ENCODE measurements around the gene ZC3H11A. TPM values are rescaled to one million over a fixed set of nuclear protein-coding genes. Genes with fewer than 3 reads are reported as not detected.
A peak's percentile ranks its signal among the peaks of the same experiment; 100 is the strongest.

ZC3H11A gene
- total and polyA plus RNA-seq, 2 donors (not counting 3 experiments of a cell fraction or from before 2014, with no cell fraction given) = 36.8 to 72.6 TPM

GRCh38 chr1:203772836-203773235 is 22.6 kb upstream of the ZC3H11A start:
- Histone ChIP-seq H2AFZ (ENCODE audit: low read depth, low read length) (no peak overlapping the region), H3K4me2 (ENCODE audit: insufficient read depth, low read length) (no peak overlapping the region), H3K9me1 (replicated peaks; ENCODE audit: control insufficient read depth, extremely low read depth, insufficient read depth, low read length) (no peaks in the 10 kb centered on the region), H4K20me1 (replicated peaks; ENCODE audit: control insufficient read depth, extremely low read depth, insufficient read depth, low read length) (no peaks in the 10 kb centered on the region), H3K36me3 (ENCODE audit: control insufficient read depth in 2 of 2, extremely low read depth in 1 of 2, insufficient read depth in 2 of 2, low read length in 2 of 2) (no peaks in the 10 kb centered on the region), H3K9me3 (replicated peaks; ENCODE audit: control insufficient read depth, insufficient read depth, low read length) (no peaks in the 10 kb centered on the region), H3K27me3 (ENCODE audit: control insufficient read depth in 2 of 2, insufficient read depth in 2 of 2, low read length in 2 of 2) (no peaks in the 10 kb centered on the region), H3K27ac (ENCODE audit: insufficient read depth, low read depth, low read length) (no peak overlapping the region), H3K4me3 (replicated peaks in 1 of 3; ENCODE audit: insufficient read depth in 1 of 3, low read depth in 1 of 3, low read length in 3 of 3) (no peak overlapping the region), H3K4me1 (ENCODE audit: control insufficient read depth, extremely low read depth, insufficient read depth, low read length) (peaks cover 3% of the 10 kb centered on the region), H3K79me2 (ENCODE audit: control insufficient read depth, insufficient read depth, low read length) (no peaks in the 10 kb centered on the region), H3K9ac (replicated peaks; ENCODE audit: extremely low read depth, insufficient read depth, low read length) (no peak overlapping the region)
- ChIA-PET POLR2A (no interaction called here), CTCF (no interaction called here)
- no peak for TF ChIP-seq JUN (IDR thresholded peaks at IDR 0.05; ENCODE audit: borderline replicate concordance, insufficient read depth, insufficient read length, low read depth)
- no peak for TF ChIP-seq MAX (IDR thresholded peaks at IDR 0.05; ENCODE audit: insufficient read depth, insufficient read length)
- TF ChIP-seq, protein P1, sequence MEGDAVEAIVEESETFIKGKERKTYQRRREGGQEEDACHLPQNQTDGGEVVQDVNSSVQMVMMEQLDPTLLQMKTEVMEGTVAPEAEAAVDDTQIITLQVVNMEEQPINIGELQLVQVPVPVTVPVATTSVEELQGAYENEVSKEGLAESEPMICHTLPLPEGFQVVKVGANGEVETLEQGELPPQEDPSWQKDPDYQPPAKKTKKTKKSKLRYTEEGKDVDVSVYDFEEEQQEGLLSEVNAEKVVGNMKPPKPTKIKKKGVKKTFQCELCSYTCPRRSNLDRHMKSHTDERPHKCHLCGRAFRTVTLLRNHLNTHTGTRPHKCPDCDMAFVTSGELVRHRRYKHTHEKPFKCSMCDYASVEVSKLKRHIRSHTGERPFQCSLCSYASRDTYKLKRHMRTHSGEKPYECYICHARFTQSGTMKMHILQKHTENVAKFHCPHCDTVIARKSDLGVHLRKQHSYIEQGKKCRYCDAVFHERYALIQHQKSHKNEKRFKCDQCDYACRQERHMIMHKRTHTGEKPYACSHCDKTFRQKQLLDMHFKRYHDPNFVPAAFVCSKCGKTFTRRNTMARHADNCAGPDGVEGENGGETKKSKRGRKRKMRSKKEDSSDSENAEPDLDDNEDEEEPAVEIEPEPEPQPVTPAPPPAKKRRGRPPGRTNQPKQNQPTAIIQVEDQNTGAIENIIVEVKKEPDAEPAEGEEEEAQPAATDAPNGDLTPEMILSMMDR (IDR thresholded peaks at IDR 0.05; ENCODE audit: extremely low read depth in 1 of 2, insufficient read depth in 1 of 2, low read depth in 1 of 2, low read length in 2 of 2) = no peak
- DNase-seq (ENCODE audit: low read depth, low spot score) = no peak
- no peak for FAIRE-seq
- BruUV-seq (replicated peaks) = no TSS peak
- dilution Hi-C loops (cut with MboI; ENCODE audit: extremely low pct_ligation_motif_present, low sequenced_read_pairs) (no loop called here), intact Hi-C loops (cut with micrococcal nuclease) (no loop called here)

DNA sequence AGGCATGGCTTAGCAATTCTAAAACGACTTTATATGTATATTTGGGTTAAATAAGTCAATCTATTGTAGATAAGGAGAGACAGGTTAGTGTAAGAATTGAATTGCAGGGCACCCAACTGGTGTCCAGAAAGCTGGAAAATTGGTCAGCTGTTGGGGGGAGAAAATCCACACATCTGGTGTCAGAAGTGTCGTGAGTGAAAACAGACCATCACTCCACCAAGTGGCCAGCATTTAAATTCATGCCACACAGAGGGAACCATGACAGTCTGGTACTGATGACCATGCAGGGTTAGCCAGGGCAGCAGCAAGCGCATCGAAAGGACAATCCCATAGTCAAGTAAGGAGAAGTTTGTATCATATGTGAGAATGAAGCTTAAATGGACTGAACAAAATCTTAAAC is 18.8 kb upstream of the ZC3H11A start:
- Histone ChIP-seq H3K9me3 (replicated peaks; ENCODE audit: control insufficient read depth, insufficient read depth, low read length) (no peaks in the 10 kb centered on the region), H3K27me3 (ENCODE audit: control insufficient read depth in 2 of 2, insufficient read depth in 2 of 2, low read length in 2 of 2) (no peaks in the 10 kb centered on the region), H2AFZ (ENCODE audit: low read depth, low read length) (no peak overlapping the region), H3K9ac (replicated peaks; ENCODE audit: extremely low read depth, insufficient read depth, low read length) (no peak overlapping the region), H3K4me3 (replicated peaks in 1 of 3; ENCODE audit: insufficient read depth in 1 of 3, low read depth in 1 of 3, low read length in 3 of 3) (no peak overlapping the region), H3K9me1 (replicated peaks; ENCODE audit: control insufficient read depth, extremely low read depth, insufficient read depth, low read length) (no peaks in the 10 kb centered on the region), H3K79me2 (ENCODE audit: control insufficient read depth, insufficient read depth, low read length) (no peaks in the 10 kb centered on the region), H3K4me1 (ENCODE audit: control insufficient read depth, extremely low read depth, insufficient read depth, low read length) (peaks cover 3% of the 10 kb centered on the region), H3K36me3 (ENCODE audit: control insufficient read depth in 2 of 2, extremely low read depth in 1 of 2, insufficient read depth in 2 of 2, low read length in 2 of 2) (no peaks in the 10 kb centered on the region), H3K4me2 (ENCODE audit: insufficient read depth, low read length) (no peak overlapping the region), H4K20me1 (replicated peaks; ENCODE audit: control insufficient read depth, extremely low read depth, insufficient read depth, low read length) (no peaks in the 10 kb centered on the region), H3K27ac (ENCODE audit: insufficient read depth, low read depth, low read length) (no peak overlapping the region)
- FAIRE-seq (no peak), DNase-seq (ENCODE audit: low read depth, low spot score) (no peak)
- BruUV-seq (replicated peaks) = no TSS peak
- TF ChIP-seq, protein P1 (IDR thresholded peaks at IDR 0.05; ENCODE audit: extremely low read depth in 1 of 2, insufficient read depth in 1 of 2, low read depth in 1 of 2, low read length in 2 of 2) = peak in 1 of 2 donors; percentile 9
- TF ChIP-seq MYC (IDR thresholded peaks at IDR 0.05; ENCODE audit: low read depth, low read length) = no peak
- CTCF ChIA-PET = interaction anchor here (1.1 to 1.7 kb wide), 5 partner anchors 9 to 75 kb away, joined by 3 to 5 read pairs (median 3); no protein-coding TSS in a partner anchor
- dilution Hi-C loops (cut with MboI; ENCODE audit: extremely low pct_ligation_motif_present, low sequenced_read_pairs) (no loop called here), intact Hi-C loops (cut with micrococcal nuclease) (no loop called here)
- POLR2A ChIA-PET = interaction anchor here (0.6 kb wide), 1 partner anchor 170 kb away, joined by 11 read pairs; no protein-coding TSS in a partner anchor

Measured in endothelial cell of umbilical vein (primary cell).